NCI-H2196 (cell line): ENCODE data around the gene MYO18B.

Source experiments
- DNase-seq: peaks from one replicate; lab custom pipeline; 2025; ENCODE audit not compliant: unreplicated experiment; lab: John Stamatoyannopoulos, UW

Gene MYO18B

DNA sequence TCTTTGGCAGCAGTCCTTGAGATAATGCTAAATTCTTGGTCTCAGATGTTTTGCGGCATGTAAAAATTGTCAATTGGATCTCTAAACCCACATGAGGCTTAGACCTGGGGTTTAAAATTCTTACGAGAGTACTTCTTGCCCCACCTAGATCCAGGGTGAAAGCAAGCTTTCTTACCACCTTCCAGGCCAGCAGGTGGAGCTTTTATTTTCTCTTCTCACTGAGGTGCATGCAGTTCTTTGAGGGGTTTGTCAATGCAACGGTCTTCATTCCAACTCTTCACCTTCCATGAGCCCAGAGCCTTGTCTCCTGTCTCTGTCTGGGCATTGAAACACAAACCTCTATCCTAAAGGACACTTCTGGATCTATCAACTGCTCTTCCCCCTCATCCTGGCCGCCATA, 154.1 kb downstream of the MYO18B start:
- no peak for DNase-seq

- DNase-seq = no peak
Measured at GRCh38 chr22:25896592-25896991, 154.6 kb downstream of the MYO18B start.

DNA sequence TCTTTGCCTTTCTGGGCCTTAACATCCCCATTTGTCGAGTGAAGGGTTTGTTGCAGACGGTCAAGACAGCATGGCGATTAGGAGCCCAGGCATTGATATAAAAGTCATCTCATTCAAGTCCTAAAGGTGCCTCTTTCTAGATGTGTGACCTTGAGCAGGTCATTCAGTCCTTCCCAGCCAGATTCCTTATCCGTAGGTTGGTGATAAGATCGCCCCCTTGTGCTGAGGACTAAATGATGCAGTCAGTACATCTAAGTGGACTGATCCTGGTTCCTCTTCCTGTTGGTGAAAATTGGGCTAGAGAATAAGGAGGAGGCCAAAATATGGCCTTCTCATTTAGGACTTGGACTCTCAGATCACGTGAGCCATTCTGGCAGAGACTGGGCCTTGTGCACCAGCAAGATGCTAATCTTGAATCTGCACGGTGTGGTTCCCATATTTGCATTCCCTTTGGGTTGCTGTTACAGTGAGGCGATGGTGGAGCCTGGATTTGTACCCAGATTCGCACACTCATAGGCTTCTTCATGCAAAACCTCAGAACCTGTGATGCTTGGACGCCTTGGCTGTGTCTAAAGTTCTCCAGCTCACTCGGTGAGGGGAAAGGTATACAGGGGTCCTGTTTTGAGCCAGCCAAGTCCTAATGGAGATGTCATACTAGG, 156.8 kb downstream of the MYO18B start:
- DNase-seq = no peak

DNA sequence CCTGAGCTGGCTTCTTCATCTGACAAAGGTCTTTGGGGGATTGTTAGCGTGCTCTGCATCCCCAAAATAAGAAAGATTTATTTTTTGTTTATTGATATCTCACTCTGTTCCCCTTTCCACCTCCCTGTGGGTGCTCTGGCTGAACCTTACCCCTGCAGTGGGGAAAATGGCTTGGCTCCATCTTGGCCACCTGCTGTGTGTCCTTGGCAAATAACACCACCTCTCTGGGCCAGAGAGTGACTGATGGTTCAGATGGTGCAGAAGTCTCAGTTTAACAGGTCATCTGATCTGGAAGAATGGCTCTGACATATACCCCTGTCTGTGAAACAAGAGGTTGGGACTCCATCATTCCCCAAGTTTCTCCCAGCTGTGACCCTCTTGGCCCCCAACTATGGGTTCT, 157.6 kb downstream of the MYO18B start:
- no peak for DNase-seq

DNA sequence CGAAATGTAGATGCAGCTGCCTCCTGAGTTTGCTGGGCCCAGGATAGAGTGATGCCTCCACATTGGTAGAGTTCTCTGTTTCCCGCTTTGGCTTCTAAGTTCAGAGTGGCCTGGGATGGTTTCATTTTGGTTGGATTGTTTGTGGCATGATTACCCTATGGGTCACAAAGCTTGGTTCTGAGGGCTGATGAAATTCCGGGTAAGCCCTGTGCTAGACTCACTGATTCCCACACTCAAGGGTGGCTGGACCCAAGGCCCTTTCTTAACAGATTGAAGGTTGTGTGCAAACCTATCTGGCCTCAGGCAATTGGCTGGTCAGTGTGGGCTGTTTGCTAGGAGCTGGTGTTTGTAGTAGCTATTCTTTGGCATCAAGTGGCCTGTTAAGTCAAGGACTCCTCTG, 158.4 kb downstream of the MYO18B start:
- DNase-seq = no peak

- peak; percentile 24 for DNase-seq
Measured at GRCh38 chr22:25900880-25901279, 158.9 kb downstream of the MYO18B start.

- DNase-seq = no peak
Measured at GRCh38 chr22:25902402-25902801, 160.4 kb downstream of the MYO18B start.

- DNase-seq = no peak
Measured at GRCh38 chr22:25903294-25903693, 161.3 kb downstream of the MYO18B start.

DNA sequence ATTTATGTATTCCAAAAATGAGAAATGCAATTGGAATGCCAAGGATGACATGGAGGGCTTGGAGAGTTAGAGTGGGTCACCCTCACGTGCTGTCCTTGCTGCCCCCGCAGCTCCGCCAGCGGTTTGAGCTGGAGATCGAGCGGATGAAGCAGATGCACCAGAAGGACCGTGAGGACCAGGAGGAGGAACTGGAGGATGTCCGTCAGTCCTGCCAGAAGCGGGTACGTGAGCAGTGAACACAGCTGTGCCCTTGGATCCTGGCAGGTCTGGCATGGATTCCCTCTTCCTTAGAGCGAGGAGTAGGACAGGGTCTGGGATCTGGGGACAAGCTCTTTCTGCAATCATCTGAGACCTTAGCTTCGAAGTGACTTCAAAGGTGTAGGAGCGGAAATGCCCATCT, 166.2 kb downstream of the MYO18B start:
- no peak for DNase-seq

DNA sequence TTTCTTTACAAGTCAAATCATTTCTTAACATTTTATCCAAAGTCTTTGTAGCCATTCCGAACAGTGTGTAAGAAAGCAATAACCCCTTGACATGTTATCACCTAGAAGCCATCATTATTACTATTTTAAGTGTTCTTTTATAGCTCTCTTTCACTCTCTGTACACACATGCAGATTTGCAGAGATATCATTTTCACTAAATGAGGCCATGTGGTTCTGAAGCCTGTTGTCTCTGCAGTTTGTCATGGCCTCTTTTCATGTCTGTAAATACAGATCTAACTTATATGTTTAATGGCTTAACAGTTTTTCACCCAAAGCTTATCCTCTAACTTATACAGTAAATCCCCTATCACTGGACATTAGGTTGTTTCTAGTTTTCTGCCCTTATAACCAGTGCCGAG, 166.8 kb downstream of the MYO18B start:
- DNase-seq = no peak

- DNase-seq = no peak
Measured at GRCh38 chr22:25909614-25910387, 167.8 kb downstream of the MYO18B start.

GRCh38 chr22:25911243-25911972, 169.4 kb downstream of the MYO18B start:
- DNase-seq = no peak

- peak; percentile 43 for DNase-seq
Measured at GRCh38 chr22:25919452-25919851, 177.5 kb downstream of the MYO18B start.

GRCh38 chr22:25922141-25922540, 180.2 kb downstream of the MYO18B start:
- DNase-seq = no peak

DNA sequence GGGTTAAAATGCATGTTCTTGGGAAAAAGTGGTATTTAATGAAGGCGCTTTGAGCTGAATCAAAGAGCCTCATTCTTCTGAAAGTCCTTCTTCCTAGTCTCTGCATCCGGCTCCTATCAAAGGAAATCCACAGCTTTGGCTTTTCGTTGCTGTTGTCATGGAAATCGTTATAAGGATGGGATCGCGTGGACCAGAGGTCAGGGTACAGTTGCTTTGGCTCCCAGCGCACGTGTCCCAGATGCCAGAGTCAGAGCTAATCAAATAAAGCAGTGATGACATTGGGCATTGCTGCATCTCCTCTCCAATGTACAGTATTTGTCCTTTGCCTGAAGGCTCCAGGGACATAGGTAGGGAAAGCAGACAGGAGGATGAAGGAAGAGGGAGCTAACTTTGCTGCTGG, 181.9 kb downstream of the MYO18B start:
- no peak for DNase-seq

DNA sequence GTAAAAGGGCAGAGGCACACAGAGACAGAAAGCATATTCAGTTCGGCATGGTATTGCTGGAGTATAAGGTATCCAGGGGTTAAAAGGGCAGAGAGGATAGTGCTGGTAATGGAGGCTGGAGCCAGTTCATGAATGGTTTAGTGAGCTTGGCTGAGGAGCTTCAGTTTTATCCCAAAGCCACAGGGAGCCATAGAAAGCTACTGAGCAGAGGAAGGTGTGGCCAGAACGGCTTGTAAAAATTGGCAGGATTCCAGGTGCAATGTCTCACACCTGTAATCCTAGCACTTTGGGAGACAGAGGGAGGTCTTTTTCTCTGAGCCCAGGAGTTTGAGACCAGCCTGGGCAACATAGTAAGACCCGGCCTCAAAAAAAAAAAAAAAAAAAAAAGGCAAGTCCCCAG, 186.1 kb downstream of the MYO18B start:
- no peak for DNase-seq

GRCh38 chr22:25929321-25929878, 187.4 kb downstream of the MYO18B start:
- no peak for DNase-seq

DNA sequence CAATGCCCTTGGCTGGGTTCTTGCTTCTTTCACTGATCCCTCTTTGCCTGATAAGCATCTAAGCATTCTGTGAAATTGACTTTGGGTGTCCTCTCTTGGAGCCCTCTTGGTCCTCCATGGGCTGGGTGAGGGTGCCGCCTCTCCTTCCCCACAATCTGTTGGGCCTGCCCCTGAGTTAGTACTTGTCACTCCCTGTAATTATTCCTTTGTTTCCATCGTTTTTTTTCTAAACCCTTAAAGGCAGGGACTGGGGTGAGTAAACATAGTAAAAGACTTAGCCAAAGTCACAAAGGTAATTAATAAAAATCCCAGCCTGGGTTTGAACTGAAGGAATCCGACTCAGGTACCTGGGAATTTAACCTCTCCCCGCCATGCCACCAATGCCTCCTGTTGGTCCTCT, 188.1 kb downstream of the MYO18B start:
- no peak for DNase-seq

DNA sequence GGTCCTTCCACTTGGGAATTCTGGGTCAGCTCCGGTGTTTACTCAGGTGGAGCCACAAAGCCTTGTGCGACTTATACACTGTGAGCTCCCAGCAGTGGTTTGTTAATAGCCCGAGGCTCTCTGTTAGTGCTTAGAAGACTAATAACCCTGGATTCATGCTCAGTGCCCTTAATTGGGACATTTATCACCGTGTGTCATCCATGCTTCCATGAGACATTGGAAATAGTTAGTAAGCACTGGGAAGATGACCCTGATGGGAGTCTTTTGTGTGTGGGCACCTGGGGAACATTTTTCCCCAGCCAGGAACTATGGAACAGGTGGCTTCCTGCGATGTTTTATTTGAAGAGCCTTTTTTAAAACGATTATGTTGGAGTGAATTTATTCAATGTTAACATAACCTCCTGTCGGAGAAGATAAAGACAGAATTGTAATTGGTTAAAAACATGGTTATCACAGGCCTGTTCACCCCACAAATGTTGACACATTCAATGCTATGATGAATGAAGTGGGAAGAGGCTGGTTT, 188.9 kb downstream of the MYO18B start:
- peak; percentile 2 for DNase-seq

GRCh38 chr22:25933158-25933788, 191.3 kb downstream of the MYO18B start:
- no peak for DNase-seq
